Measurements from ENCODE around the gene TNS3.
"Not testable (repeated sequence)": the region's sequence is repeated elsewhere in the genome, so short reads cannot be mapped to it uniquely, and the experiment has no call there.

TNS3 gene

GRCh38 chr7:47559306-47560220, 22.3 kb downstream of the TNS3 start:
- DNase-seq, result no peak

GRCh38 chr7:47557694-47558670, 23.9 kb downstream of the TNS3 start:
- DNase-seq, result no peak

- no peak for DNase-seq
Observed at GRCh38 chr7:47557317-47557693, 24.6 kb downstream of the TNS3 start.

DNA sequence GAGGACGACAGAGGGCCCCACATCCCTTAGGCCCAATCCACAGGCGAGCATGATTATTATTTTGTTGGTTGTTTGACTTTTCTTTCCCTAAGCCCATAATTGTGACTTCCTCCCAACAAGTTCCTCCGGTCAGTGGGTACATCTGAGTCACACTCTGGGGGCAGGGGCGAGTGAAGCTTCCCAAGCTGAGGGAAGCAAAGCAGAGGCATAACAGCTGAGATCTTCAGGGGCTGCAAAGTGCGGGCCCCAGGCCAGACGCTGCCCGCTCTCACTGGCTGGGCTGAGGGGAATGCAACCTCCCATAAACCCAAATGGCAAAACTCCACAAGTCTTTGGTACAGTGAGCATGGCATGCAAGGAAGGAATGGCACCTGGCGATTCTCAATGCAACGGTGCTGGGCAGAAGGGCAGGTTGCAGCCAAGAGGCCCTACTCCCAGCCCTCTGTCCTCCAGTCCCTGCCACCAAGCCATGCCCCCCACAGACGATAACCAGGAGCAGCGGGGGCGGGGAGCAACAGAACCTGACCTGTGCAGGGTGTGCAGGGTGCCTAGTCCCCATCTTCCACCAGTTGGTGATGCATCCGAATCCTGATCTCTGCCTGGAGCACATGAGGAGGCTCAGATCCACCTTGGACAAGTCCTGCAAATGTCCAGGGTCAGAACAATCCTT, 25.3 kb downstream of the TNS3 start:
- no peak for DNase-seq

DNA sequence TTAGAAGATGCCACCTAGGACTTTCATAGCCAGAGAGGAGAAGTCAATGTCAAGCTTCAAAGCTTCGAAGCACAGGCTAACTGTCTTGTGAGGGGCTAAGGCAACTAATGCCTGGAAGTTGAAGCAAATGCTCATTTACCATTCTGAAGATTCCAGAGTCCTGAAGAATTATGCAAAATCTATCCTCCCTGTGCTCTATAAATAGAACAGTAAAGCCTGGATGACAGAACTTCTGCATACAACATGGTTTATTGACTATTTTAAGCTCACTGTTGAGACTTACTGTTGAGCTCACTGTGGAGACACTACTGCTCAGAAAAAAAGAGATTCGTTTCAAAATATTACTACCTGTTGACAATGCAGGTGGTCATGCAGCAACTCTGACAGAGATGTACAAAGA, 28.6 kb downstream of the TNS3 start:
- DNase-seq, result no peak

- no peak for DNase-seq
Observed at GRCh38 chr7:47552621-47553020, 29.3 kb downstream of the TNS3 start.

GRCh38 chr7:47551668-47552440, 30.1 kb downstream of the TNS3 start:
- DNase-seq, result no peak

- DNase-seq, result no peak
Observed at GRCh38 chr7:47550788-47551470, 31.0 kb downstream of the TNS3 start.

DNA sequence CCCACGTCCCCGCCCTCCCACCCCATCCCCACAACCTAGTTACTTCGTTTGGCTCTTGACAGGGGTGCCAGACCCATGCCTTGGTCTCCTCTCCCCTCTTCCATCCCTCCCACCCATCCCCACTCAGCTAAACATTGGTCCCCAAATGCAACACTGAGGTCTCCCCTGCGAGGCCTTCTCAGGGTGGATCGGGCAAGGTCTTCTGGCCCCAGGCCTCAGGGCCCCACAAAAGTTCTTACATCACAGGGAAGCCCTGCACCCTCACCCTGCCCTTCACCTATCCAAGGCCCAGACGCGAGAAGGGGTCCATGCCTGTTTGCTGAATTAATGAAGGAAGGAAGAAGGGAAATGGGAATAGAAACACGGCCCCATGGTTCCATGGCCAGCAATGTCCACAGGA, 32.0 kb downstream of the TNS3 start:
- DNase-seq, result no peak

- DNase-seq, result no peak
Observed at GRCh38 chr7:47549397-47549796, 32.5 kb downstream of the TNS3 start.

DNA sequence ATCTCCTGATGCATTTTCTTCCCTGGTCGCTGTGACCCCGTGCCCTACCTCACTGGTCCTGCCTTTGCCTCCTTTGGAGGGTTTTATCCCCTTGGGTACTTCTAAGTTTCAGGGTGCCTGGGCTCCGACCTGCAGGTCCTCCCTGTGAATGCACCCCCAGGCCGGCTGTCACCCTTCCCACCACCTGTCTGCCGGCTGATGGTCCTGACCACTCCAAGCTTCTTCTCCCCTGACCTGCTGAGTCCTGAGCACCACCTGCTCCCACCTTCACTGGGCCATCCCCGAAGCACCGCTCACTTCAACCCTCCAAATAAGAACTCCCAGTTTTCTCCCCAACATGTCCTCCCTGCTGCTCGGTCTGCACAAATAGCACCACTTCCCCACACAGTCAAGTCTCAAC, 33.4 kb downstream of the TNS3 start:
- DNase-seq, result no peak

DNA sequence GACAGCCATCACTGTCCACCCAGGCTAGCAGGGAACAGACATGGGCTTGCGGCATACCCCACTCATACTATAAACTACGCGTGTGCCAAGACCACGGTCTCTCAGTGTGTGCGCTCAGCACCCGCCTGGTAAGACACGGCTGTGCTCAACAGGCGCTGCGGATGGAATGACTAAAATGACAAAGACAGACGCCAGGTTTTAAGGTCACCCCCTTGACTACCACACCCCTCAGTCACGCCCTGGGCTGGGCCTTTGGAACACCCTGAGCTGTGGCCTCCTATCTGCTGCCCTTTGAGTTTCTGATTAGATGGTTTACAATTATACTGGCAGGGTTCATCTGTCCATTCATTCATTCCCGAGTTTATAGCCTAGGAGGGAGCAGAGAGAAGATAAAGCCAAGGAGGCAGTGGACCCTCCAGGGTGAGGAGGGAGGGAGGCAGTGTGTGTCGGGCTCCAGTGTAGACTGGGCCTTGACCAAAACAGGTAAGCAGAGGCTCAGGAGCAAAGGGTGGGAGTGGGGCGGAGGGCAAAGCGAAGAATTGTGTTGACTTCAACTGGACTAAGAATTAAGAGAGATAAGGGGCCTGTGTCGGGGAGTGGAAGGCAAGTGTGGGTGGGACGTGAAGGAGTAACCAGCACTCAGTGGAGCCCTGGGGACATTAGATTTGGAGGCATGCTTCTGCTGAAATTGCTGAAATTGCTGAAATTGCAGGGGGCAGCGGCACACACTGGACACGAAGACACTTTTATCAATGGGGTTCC, 35.0 kb downstream of the TNS3 start:
- no peak for DNase-seq

DNA sequence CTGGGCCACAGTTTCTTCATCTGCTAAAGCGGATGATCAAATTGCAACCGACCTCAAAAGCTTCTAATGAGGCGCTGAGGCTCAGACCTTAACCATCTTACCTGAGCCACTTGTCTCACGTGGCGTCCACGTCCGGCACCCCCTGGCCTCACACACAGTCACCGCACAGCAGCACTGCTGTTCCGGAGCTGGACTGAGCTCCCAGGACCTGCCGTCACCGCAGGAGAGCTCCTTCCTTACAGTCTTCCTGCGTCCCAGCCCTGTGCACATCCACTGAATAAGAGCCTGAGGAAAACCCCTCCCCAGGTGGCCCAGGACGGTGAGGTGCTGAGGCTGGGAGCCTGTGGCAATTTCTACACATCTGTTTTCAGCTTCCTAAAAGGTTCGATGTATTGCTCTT, 35.7 kb downstream of the TNS3 start:
- DNase-seq, result no peak

DNA sequence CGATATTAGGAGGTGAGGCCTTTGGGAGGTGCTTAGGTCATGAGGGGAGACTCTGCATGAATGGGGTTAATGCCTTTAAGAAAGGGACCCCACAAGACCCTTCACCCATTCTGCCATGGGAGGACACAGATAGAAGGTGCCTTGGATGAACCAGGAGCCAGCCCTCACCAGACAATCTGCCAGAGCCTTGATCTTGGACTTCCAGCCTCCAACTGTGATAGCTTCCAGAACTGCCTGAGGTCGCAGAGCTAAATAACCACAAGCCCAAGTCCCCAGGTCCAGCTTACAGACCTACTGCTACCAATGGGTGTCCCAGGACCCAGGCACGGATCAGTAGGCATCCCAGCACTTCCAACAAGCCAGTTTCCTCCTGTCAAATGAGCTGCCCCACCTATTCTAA, 37.5 kb downstream of the TNS3 start:
- no peak for DNase-seq

GRCh38 chr7:47543714-47544113, 38.2 kb downstream of the TNS3 start:
- no peak for DNase-seq

- DNase-seq, result no peak
Observed at GRCh38 chr7:47543056-47543455, 38.9 kb downstream of the TNS3 start.

DNA sequence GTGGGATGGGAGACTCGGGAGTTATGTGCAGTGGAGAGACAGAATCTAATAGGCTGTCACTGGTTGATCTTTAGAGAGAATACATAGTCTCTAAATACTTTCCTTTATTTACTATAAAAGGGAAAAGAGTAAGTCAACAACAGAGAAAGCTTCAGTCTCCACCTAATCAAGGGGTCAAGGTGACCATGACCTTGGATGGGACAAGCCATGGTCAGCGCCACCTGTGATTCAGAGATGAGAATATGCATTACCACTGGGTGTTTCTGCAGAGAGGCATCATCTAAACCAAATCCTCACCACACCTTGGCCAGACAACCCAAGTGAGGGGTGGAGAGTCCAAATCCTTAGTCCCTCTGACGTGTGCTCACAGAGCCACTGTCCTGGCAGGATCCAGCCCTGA, 39.9 kb downstream of the TNS3 start:
- no peak for DNase-seq

DNA sequence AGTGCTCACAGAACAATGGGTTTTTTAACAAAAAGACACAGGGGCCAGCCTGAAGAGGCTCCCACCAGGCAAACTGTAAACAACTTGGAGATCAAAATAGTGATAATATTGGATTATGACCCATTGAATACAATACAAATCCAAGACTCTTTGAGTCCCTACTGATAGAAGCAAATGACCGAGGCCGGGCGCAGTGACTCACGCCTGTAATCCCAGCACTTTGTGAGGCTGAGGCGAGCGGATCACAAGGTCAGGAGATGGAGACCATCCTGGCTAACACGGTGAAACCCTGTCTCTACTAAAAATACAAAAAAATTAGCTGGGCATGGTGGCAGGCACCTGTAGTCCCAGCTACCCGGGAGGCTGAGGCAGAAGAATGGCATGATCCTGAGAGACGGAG, 40.4 kb downstream of the TNS3 start:
- not testable (repeated sequence) for DNase-seq

DNA sequence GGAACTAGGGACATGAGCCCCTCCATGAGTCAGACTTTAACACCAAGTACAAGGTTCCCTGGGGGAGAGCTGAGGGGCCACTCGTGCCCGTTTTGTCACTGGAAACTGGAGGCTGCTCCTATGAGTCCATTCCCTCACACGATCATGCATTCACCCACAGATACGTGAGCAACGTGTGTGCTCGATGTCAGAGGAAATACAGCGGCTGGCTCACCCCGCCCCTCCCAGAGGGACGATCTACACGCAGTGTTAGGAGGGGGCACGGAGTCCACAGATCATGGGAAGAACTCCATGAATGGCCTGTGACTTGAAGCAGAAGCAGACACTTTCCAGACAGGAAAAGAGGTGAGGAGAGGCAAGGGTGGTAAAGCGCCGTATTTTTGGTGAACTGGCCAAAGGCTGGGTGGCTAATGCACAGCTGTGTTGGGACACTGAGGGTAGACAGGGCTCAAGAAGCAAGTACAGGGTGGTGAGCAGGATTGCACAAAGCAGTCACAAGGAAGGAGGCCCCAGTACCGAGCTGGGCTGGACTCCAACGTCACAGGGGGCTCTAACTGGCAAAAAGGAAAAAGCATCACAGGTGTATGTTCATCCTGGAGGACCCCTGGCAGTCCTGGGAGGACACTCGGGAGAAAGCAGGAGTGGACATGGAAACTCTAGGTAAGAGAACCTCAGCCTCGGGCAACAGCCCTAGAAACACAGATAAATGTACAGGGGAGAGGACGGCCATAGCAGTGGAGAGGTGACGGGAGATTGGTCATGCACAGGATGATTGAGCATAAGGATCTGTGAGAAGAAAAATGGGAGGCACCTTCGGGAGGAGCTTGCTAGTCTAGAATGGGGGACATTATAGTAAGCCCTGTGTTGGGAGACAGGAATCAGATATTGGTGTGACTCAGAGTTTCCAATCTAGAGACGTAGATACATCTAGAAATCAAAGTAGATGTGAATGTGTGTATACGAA, 41.2 kb downstream of the TNS3 start:
- DNase-seq, result no peak

- no peak for DNase-seq
Observed at GRCh38 chr7:47540053-47540386, 41.9 kb downstream of the TNS3 start.

Measured in DMS153 (cell line).